Neural progenitor cell (in vitro differentiated cells): ENCODE results near the gene AMMECR1. TPM values are rescaled to one million over a fixed set of nuclear protein-coding genes. Genes with fewer than 3 reads are reported as not detected.

Experiments
- DNase-seq: peaks from one replicate; pipeline ENCODE4 v3.0.0-alpha.2; 2016; ENCODE audit warnings: low spot score
- H2AFZ ChIP-seq: fragments of 200-600 bp; sonication (generic); replicated peaks from 2 replicates; pipeline ENCODE4 v1.6.1; 2016; ENCODE audit warnings: antibody characterized with exemption
- H3F3A ChIP-seq: fragments of 200-600 bp; sonication (generic); 2 replicates; pipeline ENCODE4 v1.6.1; 2016; ENCODE audit warnings: antibody characterized with exemption, low read depth
- H3K27ac ChIP-seq: fragments of 200-600 bp; sonication (generic); 2 replicates; pipeline ENCODE4 v1.5.1; 2016; ENCODE audit warnings: mild to moderate bottlenecking
- H3K27me3 ChIP-seq: fragments of 200-600 bp; sonication (generic); 2 replicates; pipeline ENCODE4 v1.6.1; 2016; ENCODE audit warnings: mild to moderate bottlenecking, moderate library complexity
- H3K36me3 ChIP-seq: fragments of 200-600 bp; sonication (generic); 2 replicates; pipeline ENCODE4 v1.5.1; 2016
- H3K4me1 ChIP-seq: fragments of 200-600 bp; sonication (generic); 2 replicates; pipeline ENCODE4 v1.6.1; 2016; ENCODE audit warnings: mixed run types
- H3K4me2 ChIP-seq: fragments of 200-600 bp; sonication (generic); 2 replicates; pipeline ENCODE4 v1.6.1; 2016
- H3K4me3 ChIP-seq: fragments of 200-600 bp; sonication (generic); 2 replicates; pipeline ENCODE4 v1.5.1; 2016
- H3K79me2 ChIP-seq: fragments of 200-600 bp; sonication (generic); 2 replicates; pipeline ENCODE4 v1.6.1; 2016; ENCODE audit warnings: low read depth
- H3K9ac ChIP-seq: fragments of 200-600 bp; sonication (generic); 2 replicates; pipeline ENCODE4 v1.6.1; 2016
- H3K9me3 ChIP-seq: fragments of 200-600 bp; sonication (generic); 2 replicates; pipeline ENCODE4 v1.5.1; 2016; ENCODE audit warnings: low read depth
- H4K20me1 ChIP-seq: fragments of 200-600 bp; sonication (generic); 2 replicates; pipeline ENCODE4 v1.6.1; 2016; ENCODE audit warnings: low read depth
- H3K27ac Mint-ChIP-seq: 3 replicates; pipeline ENCODE4 v1.8.0; 2021; ENCODE audit warnings: mixed read lengths
- H3K27me3 Mint-ChIP-seq: 2 replicates; pipeline ENCODE4 v1.8.0; 2022; ENCODE audit warnings: low read depth, mild to moderate bottlenecking, inconsistent platforms, moderate library complexity, mixed read lengths; ENCODE audit not compliant: insufficient read depth
- H3K36me3 Mint-ChIP-seq: 3 replicates; pipeline ENCODE4 v1.8.0; 2021; ENCODE audit warnings: mixed read lengths
- H3K4me1 Mint-ChIP-seq: 3 replicates; pipeline ENCODE4 v1.8.0; 2021; ENCODE audit warnings: mixed read lengths
- H3K4me3 Mint-ChIP-seq: 3 replicates; pipeline ENCODE4 v1.8.0; 2021; ENCODE audit warnings: mild to moderate bottlenecking, moderate library complexity, mixed read lengths
- H3K9me3 Mint-ChIP-seq: 3 replicates; pipeline ENCODE4 v1.8.0; 2020; ENCODE audit warnings: mixed read lengths
- CTCF ChIP-seq: fragments of 200-600 bp; sonication (generic); IDR thresholded peaks from 2 replicates; pipeline ENCODE4 v1.5.1; 2017; ENCODE audit warnings: antibody characterized with exemption, mild to moderate bottlenecking
- EZH2 ChIP-seq: fragments of 200-600 bp; sonication (generic); IDR thresholded peaks from 2 replicates; pipeline ENCODE4 v1.6.1; 2017; ENCODE audit warnings: antibody characterized with exemption, mild to moderate bottlenecking, moderate library complexity
- EZH2phosphoT487 ChIP-seq: fragments of 200-600 bp; sonication (generic); IDR thresholded peaks from 2 replicates; pipeline ENCODE4 v1.6.1; 2017; ENCODE audit warnings: antibody characterized with exemption
- total RNA-seq: library from RNA; depleted of rRNA; stranded (reverse); fragments of >200 nt; gene quantifications from 2 replicates; pipeline ENCODE4 v1.2.3, GENCODE V29; 2015; ENCODE audit warnings: low replicate concordance

Gene AMMECR1
- total RNA-seq, 1 donor from 2014 or later = 20.3 TPM

- no peaks in the 10 kb centered on the region for H3K4me1 Mint-ChIP-seq
- H3K36me3 Mint-ChIP-seq = peaks cover 9% of the 10 kb centered on the region
- Histone ChIP-seq H3K9ac (no peak overlapping the region), H3K4me3 (no peak overlapping the region), H3K4me2 (no peak overlapping the region), H3K27ac (no peak overlapping the region), H2AFZ (no peak overlapping the region), H3K27me3 (no peaks in the 10 kb centered on the region), H3K4me1 (no peaks in the 10 kb centered on the region), H3K9me3 (no peaks in the 10 kb centered on the region), H3F3A (no peaks in the 10 kb centered on the region), H3K36me3 (no peaks in the 10 kb centered on the region), H4K20me1 (no peaks in the 10 kb centered on the region), H3K79me2 (no peaks in the 10 kb centered on the region)
- H3K4me3 Mint-ChIP-seq = no peak overlapping the region
- no peak for TF ChIP-seq CTCF
- TF ChIP-seq EZH2phosphoT487 = no peak
- no peak for TF ChIP-seq EZH2
- no peaks in the 10 kb centered on the region for H3K27me3 Mint-ChIP-seq
- H3K27ac Mint-ChIP-seq = no peak overlapping the region
- H3K9me3 Mint-ChIP-seq = peaks cover 3% of the 10 kb centered on the region
- DNase-seq = no peak
These were observed 52.2 kb downstream of the AMMECR1 start for GRCh38 chrX:110265661-110266060.

- no peaks in the 10 kb centered on the region for H3K9me3 ChIP-seq
- H3K4me3 ChIP-seq = no peak overlapping the region
- no peaks in the 10 kb centered on the region for H3K36me3 ChIP-seq
- H3K79me2 ChIP-seq = no peaks in the 10 kb centered on the region
- no peaks in the 10 kb centered on the region for H3K4me1 ChIP-seq
- peaks cover 3% of the 10 kb centered on the region for H3K36me3 Mint-ChIP-seq
- H3F3A ChIP-seq = no peaks in the 10 kb centered on the region
- no peak overlapping the region for H3K4me2 ChIP-seq
- H4K20me1 ChIP-seq = no peaks in the 10 kb centered on the region
- no peak overlapping the region for H3K4me3 Mint-ChIP-seq
- no peak overlapping the region for H2AFZ ChIP-seq
- no peak for DNase-seq
- H3K9ac ChIP-seq = no peak overlapping the region
- H3K9me3 Mint-ChIP-seq = no peaks in the 10 kb centered on the region
- H3K27me3 Mint-ChIP-seq = no peaks in the 10 kb centered on the region
- no peak overlapping the region for H3K27ac ChIP-seq
- peaks cover 3% of the 10 kb centered on the region for H3K4me1 Mint-ChIP-seq
- no peak overlapping the region for H3K27ac Mint-ChIP-seq
- no peaks in the 10 kb centered on the region for H3K27me3 ChIP-seq
- TF ChIP-seq CTCF (no peak), EZH2phosphoT487 (no peak), EZH2 (no peak)
These were observed 58.8 kb downstream of the AMMECR1 start for GRCh38 chrX:110259117-110259516.

DNA sequence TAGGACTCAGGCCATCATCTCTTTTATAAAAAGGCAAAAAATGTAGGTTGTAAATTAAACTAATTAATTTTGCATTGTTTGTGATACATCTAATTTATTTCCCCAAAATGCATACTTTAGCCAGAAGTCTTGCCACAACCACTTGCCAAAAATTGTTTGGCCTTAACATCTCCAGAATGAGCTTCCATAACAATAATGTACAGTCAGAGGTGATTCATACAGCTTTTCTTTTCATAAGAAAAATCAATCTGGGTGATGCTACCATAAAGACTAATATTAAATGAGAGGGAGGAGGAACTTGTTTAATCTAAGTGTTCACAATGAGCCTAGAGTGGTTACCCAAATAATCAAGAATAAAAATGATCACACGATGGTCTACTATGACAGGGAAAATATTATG, 59.3 kb downstream of the AMMECR1 start:
- no peaks in the 10 kb centered on the region for H3K79me2 ChIP-seq
- DNase-seq = no peak
- no peak overlapping the region for H3K4me3 Mint-ChIP-seq
- H3F3A ChIP-seq = no peaks in the 10 kb centered on the region
- no peaks in the 10 kb centered on the region for H3K27me3 ChIP-seq
- H3K4me1 Mint-ChIP-seq = peaks cover 3% of the 10 kb centered on the region
- no peak overlapping the region for H3K9ac ChIP-seq
- no peaks in the 10 kb centered on the region for H3K9me3 ChIP-seq
- H3K4me2 ChIP-seq = no peak overlapping the region
- no peak overlapping the region for H3K4me3 ChIP-seq
- no peak overlapping the region for H3K27ac Mint-ChIP-seq
- H3K27ac ChIP-seq = no peak overlapping the region
- H3K4me1 ChIP-seq = no peaks in the 10 kb centered on the region
- no peaks in the 10 kb centered on the region for H3K9me3 Mint-ChIP-seq
- H3K36me3 Mint-ChIP-seq = peaks cover 3% of the 10 kb centered on the region
- H3K27me3 Mint-ChIP-seq = no peaks in the 10 kb centered on the region
- no peaks in the 10 kb centered on the region for H4K20me1 ChIP-seq
- no peaks in the 10 kb centered on the region for H3K36me3 ChIP-seq
- TF ChIP-seq EZH2phosphoT487 = no peak
- no peak for TF ChIP-seq EZH2
- no peak for TF ChIP-seq CTCF
- no peak overlapping the region for H2AFZ ChIP-seq

DNA sequence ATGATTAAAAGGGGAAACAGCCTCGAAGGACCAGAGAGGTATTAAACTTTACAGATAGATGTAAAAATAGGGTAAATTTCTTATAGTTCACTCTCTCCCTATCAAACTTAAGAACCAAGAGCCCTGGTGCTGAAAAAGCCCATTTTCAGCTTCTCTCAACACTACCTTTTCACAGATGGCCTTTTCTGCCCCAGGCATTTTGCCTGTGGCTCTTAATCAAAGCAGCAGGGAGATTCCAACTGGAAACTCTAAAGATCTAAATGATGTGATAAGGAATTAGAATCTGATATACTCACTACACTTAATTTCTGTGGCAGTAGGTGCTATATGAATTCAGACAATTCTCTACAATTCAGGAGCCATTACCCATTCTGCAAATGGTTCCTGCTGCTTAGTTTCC, 60.0 kb downstream of the AMMECR1 start:
- Mint-ChIP-seq H3K27ac (no peak overlapping the region), H3K27me3 (no peaks in the 10 kb centered on the region), H3K4me3 (no peak overlapping the region), H3K4me1 (peaks cover 3% of the 10 kb centered on the region), H3K36me3 (peaks cover 3% of the 10 kb centered on the region), H3K9me3 (no peaks in the 10 kb centered on the region)
- no peak overlapping the region for H3K4me2 ChIP-seq
- TF ChIP-seq EZH2 (no peak), EZH2phosphoT487 (no peak), CTCF (no peak)
- H3K4me1 ChIP-seq = no peaks in the 10 kb centered on the region
- H3K36me3 ChIP-seq = no peaks in the 10 kb centered on the region
- H2AFZ ChIP-seq = no peak overlapping the region
- H3F3A ChIP-seq = no peaks in the 10 kb centered on the region
- H3K79me2 ChIP-seq = no peaks in the 10 kb centered on the region
- H3K27me3 ChIP-seq = no peaks in the 10 kb centered on the region
- no peak overlapping the region for H3K27ac ChIP-seq
- no peak overlapping the region for H3K4me3 ChIP-seq
- DNase-seq = no peak
- H3K9ac ChIP-seq = no peak overlapping the region
- H4K20me1 ChIP-seq = no peaks in the 10 kb centered on the region
- H3K9me3 ChIP-seq = no peaks in the 10 kb centered on the region
